GM10266 (cell line): ENCODE measurements around the gene MBNL1.

ENCODE experiments used
- DNase-seq: peaks from one replicate; pipeline ENCODE4 v3.0.0; 2012; ENCODE audit errors: extremely low spot score
- CTCF ChIP-seq: IDR thresholded peaks from 2 replicates; pipeline ENCODE4 v1.5.1; 2012; ENCODE audit warnings: mild to moderate bottlenecking, low read depth; ENCODE audit not compliant: control insufficient read depth, insufficient read depth; ENCODE audit errors: missing control alignments

Gene MBNL1

GRCh38 chr3:152282813-152283212, 14.1 kb downstream of the MBNL1 start:
- TF ChIP-seq CTCF = no peak
- no peak for DNase-seq

- DNase-seq = no peak
- TF ChIP-seq CTCF = no peak
Measured at GRCh38 chr3:152283492-152284381, 15.0 kb downstream of the MBNL1 start.

- DNase-seq = no peak
- no peak for TF ChIP-seq CTCF
Measured at GRCh38 chr3:152284906-152285305, 16.2 kb downstream of the MBNL1 start.

GRCh38 chr3:152285509-152285908, 16.8 kb downstream of the MBNL1 start:
- DNase-seq = no peak
- TF ChIP-seq CTCF = no peak

- TF ChIP-seq CTCF = no peak
- DNase-seq = no peak
Measured at GRCh38 chr3:152287898-152288576, 19.3 kb downstream of the MBNL1 start.

- TF ChIP-seq CTCF = no peak
- no peak for DNase-seq
Measured at GRCh38 chr3:152288681-152289080, 20.0 kb downstream of the MBNL1 start.

- DNase-seq = no peak
- TF ChIP-seq CTCF = no peak
Measured at GRCh38 chr3:152289708-152290107, 21.0 kb downstream of the MBNL1 start.
